Gastroesophageal sphincter (tissue), 4 donors: ENCODE data around the gene DCLK1. TPM values are rescaled to one million over a fixed set of nuclear protein-coding genes. Genes with fewer than 3 reads are reported as not detected.

Source experiments
- ATAC-seq: fragments of 150-250 bp; one replicate; pipeline ENCODE4 v1.9.1; 2016; ENCODE audit warnings: mild to moderate bottlenecking, moderate library complexity
- H3K27ac ChIP-seq, 4 donors: fragments of 200-600 bp; sonication (generic) in 3 of 4; 1 replicate in 3 of 4; 2 replicates in 1 of 4; pipeline ENCODE4 v1.5.1; 2016 to 2019
- H3K27me3 ChIP-seq: fragments of 200-600 bp; sonication (generic); one replicate; pipeline ENCODE4 v1.5.1; 2019
- H3K36me3 ChIP-seq, 2 donors: fragments of 200-600 bp; sonication (generic); one replicate each; pipeline ENCODE4 v1.5.1; 2019; ENCODE audit warnings: control low read depth in 1 of 2
- H3K4me1 ChIP-seq, 3 donors: fragments of 200-600 bp; sonication (generic); 1 replicate in 2 of 3; 2 replicates in 1 of 3; pipeline ENCODE4 v1.5.1; 2016 to 2019; ENCODE audit warnings: control low read depth in 2 of 3
- H3K4me3 ChIP-seq, 2 donors: fragments of 200-600 bp; sonication (generic); one replicate each; pipeline ENCODE4 v1.5.1; 2019; ENCODE audit warnings: mild to moderate bottlenecking in 1 of 2, moderate library complexity in 1 of 2
- H3K9me3 ChIP-seq, 3 donors: fragments of 200-600 bp; sonication (generic); one replicate each; pipeline ENCODE4 v1.5.1; 2017 to 2019; ENCODE audit warnings: control low read depth in 2 of 3
- CTCF ChIP-seq, 4 experiments: fragments of 200-600 bp in 2 of 4; fragments of 450-650 bp in 2 of 4; sonication (generic) in 1 of 4; IDR thresholded peaks; one replicate each; pipeline ENCODE4 v1.5.1; 2017 to 2019; ENCODE audit warnings: antibody characterized with exemption in 4 of 4, mild to moderate bottlenecking in 2 of 4, moderate library complexity in 2 of 4
- EP300 ChIP-seq: sonication (generic); formaldehyde crosslinking; IDR thresholded peaks from one replicate; pipeline ENCODE4 v1.6.1; 2017; ENCODE audit warnings: antibody characterized with exemption, mild to moderate bottlenecking
- POLR2A ChIP-seq, 2 donors: fragments of 450-650 bp; IDR thresholded peaks; one replicate each; pipeline ENCODE4 v1.6.1; 2017; ENCODE audit warnings: antibody characterized with exemption in 2 of 2, mild to moderate bottlenecking in 2 of 2, moderate library complexity in 1 of 2
- POLR2AphosphoS5 ChIP-seq: sonication (generic); formaldehyde crosslinking; IDR thresholded peaks from one replicate; pipeline ENCODE4 v1.6.1; 2017; ENCODE audit warnings: antibody characterized with exemption
- WGBS, 2 donors: methylation state at CpG; one replicate each; pipeline ENCODE4 v1.1.5; 2018; ENCODE audit warnings: low coverage in 1 of 2; 5-methylcytosine and 5-hydroxymethylcytosine counted together
- total RNA-seq, 4 donors: library from RNA; depleted of rRNA; stranded (reverse); fragments of >200 nt; gene quantifications; one replicate each; pipeline ENCODE4 v1.1.0, GENCODE V29; 2016

The DCLK1 gene
- total RNA-seq, 4 donors from 2014 or later, result 26.9 to 68.3 (median 30.3) TPM

DNA sequence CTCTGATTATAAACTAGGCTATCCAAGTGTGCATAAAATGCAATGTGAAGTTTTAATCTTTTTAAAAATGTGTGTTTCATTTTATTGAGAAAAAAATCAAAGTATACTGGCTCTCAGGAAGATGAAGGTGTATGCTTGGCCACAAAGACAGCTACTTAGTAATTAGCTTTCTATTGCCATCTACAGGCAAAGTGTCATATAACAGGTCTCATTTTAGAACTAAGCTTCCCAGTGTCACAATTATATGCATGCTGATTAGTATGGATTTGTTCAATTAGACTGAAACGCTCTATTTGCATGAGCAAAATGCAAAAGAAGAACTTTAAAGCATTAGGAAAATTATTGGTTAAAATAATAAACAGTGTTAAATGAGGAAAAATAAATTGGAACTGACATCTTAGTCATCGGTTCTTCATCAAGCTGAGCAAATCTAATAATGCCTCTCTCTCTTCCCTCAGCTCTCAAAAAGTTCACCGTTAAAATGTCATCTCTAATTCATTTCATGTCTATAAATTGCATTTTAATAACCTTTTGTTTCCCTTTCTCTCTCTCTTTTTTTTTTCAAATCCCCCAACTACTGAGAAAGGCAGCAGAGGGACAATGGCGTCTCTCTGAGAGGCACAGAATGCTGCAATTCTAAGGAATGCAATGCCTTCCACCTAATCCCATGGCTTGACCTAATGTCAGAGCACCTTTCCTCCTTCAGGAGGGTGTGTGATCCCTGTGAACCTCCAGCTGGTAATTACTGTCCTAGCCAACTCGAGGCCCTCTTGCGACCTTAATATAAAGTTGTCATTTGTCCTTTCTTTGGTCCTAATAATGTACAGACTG is 341.6 kb downstream of the DCLK1 start:
- WGBS, 2 donors, result 42 to 58% methylated on average over 3 to 4 of the region's 6 CpGs
- no peaks in the 10 kb centered on the region for H3K36me3 ChIP-seq
- H3K4me1 ChIP-seq, result peaks cover 17 to 51% (median 22%) of the 10 kb centered on the region in 3 donors
- ATAC-seq, result no peak
- no peaks in the 10 kb centered on the region for H3K27me3 ChIP-seq
- TF ChIP-seq POLR2A (IDR thresholded peaks at IDR 0.05) (no peak), CTCF (IDR thresholded peaks at IDR 0.05) (peak; percentile 43 to 73 (median 64))
- peak overlapping the region in 1 of 4 donors; percentile 3 for H3K27ac ChIP-seq
- no peaks in the 10 kb centered on the region for H3K9me3 ChIP-seq
- no peak overlapping the region for H3K4me3 ChIP-seq

DNA sequence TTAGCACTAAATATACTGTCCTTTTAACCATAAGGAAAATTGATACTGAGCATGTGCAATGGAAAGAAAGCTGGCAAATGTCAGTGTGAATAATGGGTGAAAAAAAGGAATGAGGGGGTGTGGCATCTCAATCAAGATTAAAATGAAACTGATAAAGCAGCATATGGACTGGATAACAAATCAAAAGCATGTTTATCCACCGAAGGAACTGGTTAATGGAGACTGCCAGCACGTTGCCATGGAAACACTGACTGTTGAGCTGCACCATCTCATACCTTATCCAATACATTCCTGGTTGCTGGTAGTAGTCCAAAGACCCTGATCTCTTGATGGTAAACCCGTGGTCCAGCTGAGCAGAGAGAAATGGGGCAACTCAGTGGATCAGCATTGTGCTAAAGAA is 343.2 kb downstream of the DCLK1 start:
- WGBS, 2 donors, result 63 to 82% methylated on average over 3 of the region's 3 CpGs

GRCh38 chr13:35785576-35786303 is 345.4 kb downstream of the DCLK1 start:
- 75 to 77% methylated on average over 7 to 12 of the region's 12 CpGs for WGBS, 2 donors

More for the DNA sequence above, 343.2 kb downstream of the DCLK1 start:
- no peak for TF ChIP-seq POLR2AphosphoS5
- TF ChIP-seq CTCF (IDR thresholded peaks at IDR 0.05), result no peak
- TF ChIP-seq POLR2A (IDR thresholded peaks at IDR 0.05), result no peak
- TF ChIP-seq EP300, result no peak
- H3K4me1 ChIP-seq, result peaks cover 10 to 37% (median 15%) of the 10 kb centered on the region in 3 donors
- no peak for ATAC-seq
- no peaks in the 10 kb centered on the region for H3K27me3 ChIP-seq
- H3K4me3 ChIP-seq, result no peak overlapping the region
- H3K36me3 ChIP-seq, result no peaks in the 10 kb centered on the region
- H3K27ac ChIP-seq, result no peak overlapping the region
- H3K9me3 ChIP-seq, result no peaks in the 10 kb centered on the region

DNA sequence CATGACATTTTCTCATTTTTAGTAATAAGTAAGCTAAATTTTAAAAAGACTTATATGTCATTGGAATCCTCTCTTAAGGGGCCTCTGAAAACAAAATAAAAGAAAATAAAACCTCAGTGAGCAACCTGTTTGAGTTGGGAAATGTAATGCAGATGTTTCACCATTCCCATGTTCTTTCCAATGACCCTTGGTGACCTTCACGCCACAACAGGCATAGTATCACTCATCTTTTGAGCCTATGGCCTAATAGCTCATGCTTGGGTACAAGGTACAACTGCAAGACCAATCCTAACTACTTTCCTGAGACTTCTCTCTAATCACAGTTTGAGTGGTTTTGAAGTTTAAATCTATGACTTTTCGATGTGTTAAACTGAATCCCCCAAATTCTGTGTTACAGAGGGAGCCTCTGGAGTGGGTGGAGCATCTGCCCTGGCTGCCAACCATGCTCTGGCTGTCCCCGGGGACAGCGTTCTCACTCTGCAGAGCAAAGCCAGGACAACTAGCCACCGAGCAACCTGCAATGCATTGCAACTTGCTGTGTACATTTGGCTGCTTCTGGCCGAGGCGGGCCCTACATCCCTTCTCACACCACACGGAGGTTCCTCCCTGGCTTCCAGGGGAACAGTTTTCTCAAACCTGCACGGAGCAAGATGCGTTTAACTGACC is 346.8 kb downstream of the DCLK1 start:
- TF ChIP-seq EP300 (no peak), POLR2A (IDR thresholded peaks at IDR 0.05) (no peak), CTCF (IDR thresholded peaks at IDR 0.05) (no peak), POLR2AphosphoS5 (no peak)
- Histone ChIP-seq H3K4me3 (no peak overlapping the region), H3K27me3 (no peaks in the 10 kb centered on the region), H3K36me3 (no peaks in the 10 kb centered on the region), H3K27ac (no peak overlapping the region), H3K4me1 (peaks cover 0 to 16% (median 0%) of the 10 kb centered on the region in 3 donors), H3K9me3 (no peaks in the 10 kb centered on the region)
- WGBS, 2 donors, result 72 to 88% methylated on average over 4 to 6 of the region's 10 CpGs
- ATAC-seq, result no peak

More at GRCh38 chr13:35785576-35786303, 345.4 kb downstream of the DCLK1 start:
- Histone ChIP-seq H3K4me3 (no peak overlapping the region), H3K36me3 (no peaks in the 10 kb centered on the region), H3K27ac (no peak overlapping the region), H3K4me1 (peaks cover 0 to 26% (median 0%) of the 10 kb centered on the region in 3 donors), H3K27me3 (no peaks in the 10 kb centered on the region), H3K9me3 (no peaks in the 10 kb centered on the region)
- no peak for TF ChIP-seq POLR2AphosphoS5
- no peak for TF ChIP-seq CTCF (IDR thresholded peaks at IDR 0.05)
- TF ChIP-seq POLR2A (IDR thresholded peaks at IDR 0.05), result no peak
- no peak for TF ChIP-seq EP300
- ATAC-seq, result no peak
